IPS-20b (cell line): Measurements from ENCODE around the gene L1CAM.

ENCODE experiments used
- H3K27ac ChIP-seq: one replicate; pipeline ENCODE4 v1.5.1; 2013; ENCODE audit warnings: low read length
- H3K27me3 ChIP-seq: 2 replicates; pipeline ENCODE4 v1.6.1; 2013; ENCODE audit warnings: mild to moderate bottlenecking, low read length, inconsistent platforms; ENCODE audit not compliant: insufficient read depth
- H3K36me3 ChIP-seq: 2 replicates; pipeline ENCODE4 v1.6.1; 2013; ENCODE audit warnings: low read depth, mild to moderate bottlenecking, inconsistent platforms, low read length, moderate library complexity; ENCODE audit not compliant: insufficient read depth
- H3K4me1 ChIP-seq: 2 replicates; pipeline ENCODE4 v1.6.1; 2013; ENCODE audit warnings: mild to moderate bottlenecking, control low read depth, inconsistent platforms, low read length, moderate library complexity; ENCODE audit not compliant: insufficient read depth
- H3K4me3 ChIP-seq: 2 replicates; pipeline ENCODE4 v1.5.1; 2013; ENCODE audit warnings: mild to moderate bottlenecking, low read length, inconsistent platforms
- H3K9ac ChIP-seq: 2 replicates; pipeline ENCODE4 v1.6.1; 2013; ENCODE audit warnings: low read depth, mild to moderate bottlenecking, inconsistent platforms, low read length, moderate library complexity
- H3K9me3 ChIP-seq: 2 replicates; pipeline ENCODE4 v1.6.1; 2013; ENCODE audit warnings: mild to moderate bottlenecking, low read depth, low read length, inconsistent platforms; ENCODE audit not compliant: insufficient read depth

L1CAM gene

GRCh38 chrX:153908219-153908860, 22.4 kb upstream of the L1CAM start:
- Histone ChIP-seq H3K27ac (no peak overlapping the region), H3K9ac (no peak overlapping the region), H3K4me1 (no peaks in the 10 kb centered on the region), H3K9me3 (no peaks in the 10 kb centered on the region), H3K27me3 (no peaks in the 10 kb centered on the region), H3K4me3 (no peak overlapping the region), H3K36me3 (no peaks in the 10 kb centered on the region)

DNA sequence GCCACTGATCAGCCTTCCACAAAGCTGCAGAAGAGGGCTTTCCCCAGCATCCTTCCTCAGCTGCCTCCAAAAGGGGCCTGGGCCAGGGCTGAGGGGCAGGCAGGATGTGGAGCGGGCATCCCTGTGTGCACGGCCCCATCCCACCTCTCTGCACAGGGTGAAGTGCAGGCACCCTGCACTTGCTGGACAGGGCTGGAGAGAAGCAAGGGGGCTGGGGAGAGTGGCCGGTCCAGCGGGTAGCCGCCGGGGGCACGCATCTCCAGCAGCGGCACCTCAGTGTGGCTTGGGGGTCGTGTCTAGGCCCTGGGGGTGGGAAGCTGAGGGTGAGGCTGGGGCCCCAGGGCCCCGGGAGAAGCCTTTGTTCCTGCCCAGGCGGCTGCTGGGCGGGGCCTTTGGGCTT, 21.5 kb upstream of the L1CAM start:
- H3K4me1 ChIP-seq = no peaks in the 10 kb centered on the region
- no peaks in the 10 kb centered on the region for H3K9me3 ChIP-seq
- H3K36me3 ChIP-seq = no peaks in the 10 kb centered on the region
- H3K27ac ChIP-seq = no peak overlapping the region
- no peaks in the 10 kb centered on the region for H3K27me3 ChIP-seq
- H3K4me3 ChIP-seq = no peak overlapping the region
- H3K9ac ChIP-seq = no peak overlapping the region

DNA sequence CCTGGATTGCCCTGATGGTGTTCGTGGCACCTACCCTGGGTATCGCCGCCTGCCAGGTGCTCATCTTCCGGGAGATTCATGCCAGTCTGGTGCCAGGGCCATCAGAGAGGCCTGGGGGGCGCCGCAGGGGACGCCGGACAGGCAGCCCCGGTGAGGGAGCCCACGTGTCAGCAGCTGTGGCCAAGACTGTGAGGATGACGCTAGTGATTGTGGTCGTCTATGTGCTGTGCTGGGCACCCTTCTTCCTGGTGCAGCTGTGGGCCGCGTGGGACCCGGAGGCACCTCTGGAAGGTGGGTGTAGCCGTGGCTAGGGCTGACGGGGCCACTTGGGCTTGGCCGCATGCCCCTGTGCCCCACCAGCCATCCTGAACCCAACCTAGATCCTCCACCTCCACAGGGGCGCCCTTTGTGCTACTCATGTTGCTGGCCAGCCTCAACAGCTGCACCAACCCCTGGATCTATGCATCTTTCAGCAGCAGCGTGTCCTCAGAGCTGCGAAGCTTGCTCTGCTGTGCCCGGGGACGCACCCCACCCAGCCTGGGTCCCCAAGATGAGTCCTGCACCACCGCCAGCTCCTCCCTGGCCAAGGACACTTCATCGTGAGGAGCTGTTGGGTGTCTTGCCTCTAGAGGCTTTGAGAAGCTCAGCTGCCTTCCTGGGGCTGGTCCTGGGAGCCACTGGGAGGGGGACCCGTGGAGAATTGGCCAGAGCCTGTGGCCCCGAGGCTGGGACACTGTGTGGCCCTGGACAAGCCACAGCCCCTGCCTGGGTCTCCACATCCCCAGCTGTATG, 20.3 kb upstream of the L1CAM start:
- Histone ChIP-seq H3K9me3 (no peaks in the 10 kb centered on the region), H3K27me3 (no peaks in the 10 kb centered on the region), H3K36me3 (no peaks in the 10 kb centered on the region), H3K4me1 (no peaks in the 10 kb centered on the region; the same call in 1 of the 2 replicates), H3K9ac (no peak overlapping the region), H3K27ac (no peak overlapping the region), H3K4me3 (no peak overlapping the region)

DNA sequence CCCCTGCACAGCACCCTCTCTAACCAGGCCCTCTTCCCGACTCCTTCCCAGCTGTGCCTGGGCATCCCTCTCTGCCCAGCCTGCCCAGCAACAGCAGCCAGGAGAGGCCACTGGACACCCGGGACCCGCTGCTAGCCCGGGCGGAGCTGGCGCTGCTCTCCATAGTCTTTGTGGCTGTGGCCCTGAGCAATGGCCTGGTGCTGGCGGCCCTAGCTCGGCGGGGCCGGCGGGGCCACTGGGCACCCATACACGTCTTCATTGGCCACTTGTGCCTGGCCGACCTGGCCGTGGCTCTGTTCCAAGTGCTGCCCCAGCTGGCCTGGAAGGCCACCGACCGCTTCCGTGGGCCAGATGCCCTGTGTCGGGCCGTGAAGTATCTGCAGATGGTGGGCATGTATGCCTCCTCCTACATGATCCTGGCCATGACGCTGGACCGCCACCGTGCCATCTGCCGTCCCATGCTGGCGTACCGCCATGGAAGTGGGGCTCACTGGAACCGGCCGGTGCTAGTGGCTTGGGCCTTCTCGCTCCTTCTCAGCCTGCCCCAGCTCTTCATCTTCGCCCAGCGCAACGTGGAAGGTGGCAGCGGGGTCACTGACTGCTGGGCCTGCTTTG, 19.6 kb upstream of the L1CAM start:
- H3K4me3 ChIP-seq = no peak overlapping the region

GRCh38 chrX:153903991-153904957, 18.3 kb upstream of the L1CAM start, which contains the start of gene AVPR2:
Gene AVPR2 (plus strand): TSS chrX:153904673. CDS start chrX:153905146, 473 bp downstream.
- no peak within 1 kb of the TSS for H3K9ac ChIP-seq
- H3K36me3 ChIP-seq = no peaks in the 10 kb centered on the region
- H3K4me1 ChIP-seq = no peaks in the 10 kb centered on the region; the same call in 1 of the 2 replicates
- H3K27ac ChIP-seq = no peak within 1 kb of the TSS
- H3K4me3 ChIP-seq = no peak within 1 kb of the TSS
- H3K9me3 ChIP-seq = no peaks in the 10 kb centered on the region
- H3K27me3 ChIP-seq = no peaks in the 10 kb centered on the region

More for the DNA sequence above, 19.6 kb upstream of the L1CAM start:
- Histone ChIP-seq H3K4me1 (no peaks in the 10 kb centered on the region; the same call in 1 of the 2 replicates), H3K36me3 (no peaks in the 10 kb centered on the region), H3K9me3 (no peaks in the 10 kb centered on the region), H3K27ac (no peak overlapping the region), H3K9ac (no peak overlapping the region), H3K27me3 (no peaks in the 10 kb centered on the region)

- Histone ChIP-seq H3K9me3 (no peaks in the 10 kb centered on the region), H3K4me3 (no peak overlapping the region), H3K9ac (no peak overlapping the region), H3K36me3 (no peaks in the 10 kb centered on the region), H3K27ac (no peak overlapping the region), H3K4me1 (no peaks in the 10 kb centered on the region; the same call in 1 of the 2 replicates), H3K27me3 (no peaks in the 10 kb centered on the region)
These were observed 17.4 kb upstream of the L1CAM start for GRCh38 chrX:153903238-153903980.

- Histone ChIP-seq H3K9ac (no peak overlapping the region), H3K27ac (no peak overlapping the region)
These were observed 16.4 kb upstream of the L1CAM start for GRCh38 chrX:153902385-153902784.

DNA sequence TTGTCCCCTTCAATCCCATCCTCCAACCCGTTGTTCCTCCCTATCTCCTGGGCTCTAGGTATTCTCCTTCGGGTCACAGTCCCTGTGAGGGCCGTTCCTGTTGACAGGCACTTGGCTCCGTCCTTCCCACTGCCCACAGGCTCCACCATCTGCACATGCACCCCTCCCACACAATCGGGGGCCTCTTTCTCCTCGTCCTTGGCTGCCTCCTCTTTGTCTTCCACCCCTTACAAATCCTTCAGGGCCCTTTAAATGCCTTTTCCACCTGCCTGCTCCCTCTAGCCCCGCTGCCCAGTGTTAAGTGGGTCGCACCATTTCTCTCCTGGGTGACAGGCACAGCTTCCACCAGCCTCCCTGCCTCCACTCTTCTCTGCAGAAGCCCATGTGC, 15.8 kb upstream of the L1CAM start:
- Histone ChIP-seq H3K4me3 (no peak overlapping the region), H3K9me3 (no peaks in the 10 kb centered on the region), H3K27me3 (no peaks in the 10 kb centered on the region), H3K27ac (no peak overlapping the region), H3K9ac (no peak overlapping the region), H3K36me3 (no peaks in the 10 kb centered on the region), H3K4me1 (no peaks in the 10 kb centered on the region; the same call in 1 of the 2 replicates)

More at GRCh38 chrX:153902385-153902784, 16.4 kb upstream of the L1CAM start:
- Histone ChIP-seq H3K36me3 (no peaks in the 10 kb centered on the region), H3K9me3 (no peaks in the 10 kb centered on the region), H3K4me3 (no peak overlapping the region), H3K4me1 (no peaks in the 10 kb centered on the region; the same call in 1 of the 2 replicates), H3K27me3 (no peaks in the 10 kb centered on the region)

DNA sequence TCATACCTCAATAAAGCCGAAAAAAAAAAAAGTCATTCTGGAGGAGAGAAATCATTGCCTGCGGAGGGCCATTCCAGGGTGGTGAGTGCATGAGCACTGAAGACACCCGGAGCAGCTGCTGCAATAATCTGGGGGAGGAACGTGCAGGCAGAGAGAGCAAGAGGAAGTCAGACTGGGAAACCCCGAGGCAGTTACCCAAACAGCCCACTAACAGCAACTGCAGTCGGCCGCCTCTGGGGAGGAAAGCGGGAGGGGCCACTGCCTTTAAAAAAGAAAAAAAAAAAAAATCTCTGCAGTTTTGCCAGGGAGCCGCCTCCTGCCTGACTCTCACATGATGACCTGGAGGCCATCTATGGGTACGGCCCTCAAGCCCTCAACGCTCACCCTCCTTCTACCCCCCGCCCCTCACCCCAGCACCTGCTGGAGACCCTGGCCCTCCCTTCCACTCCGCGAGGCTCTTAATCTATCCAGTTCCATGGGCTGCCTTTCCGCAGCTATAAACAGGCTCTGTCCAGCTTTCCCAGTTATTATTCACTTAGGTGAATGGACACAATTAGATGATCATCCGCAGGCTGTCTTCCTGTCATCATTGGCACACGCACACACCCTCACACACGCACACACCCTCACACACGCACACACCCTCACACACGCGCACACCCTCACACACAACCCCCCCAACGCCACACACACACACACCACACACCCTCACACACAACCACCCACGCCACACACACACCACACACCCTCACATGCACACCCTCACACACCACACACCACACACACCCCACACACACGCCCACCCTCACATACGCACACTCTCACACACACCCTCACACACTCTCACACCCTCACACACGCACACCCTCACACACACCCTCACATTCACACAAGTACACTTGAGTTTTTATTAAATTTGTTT, 15.1 kb upstream of the L1CAM start:
- no peak overlapping the region for H3K4me3 ChIP-seq
- H3K36me3 ChIP-seq = no peaks in the 10 kb centered on the region
- no peak overlapping the region for H3K27ac ChIP-seq
- H3K4me1 ChIP-seq = no peaks in the 10 kb centered on the region; the same call in 1 of the 2 replicates
- H3K27me3 ChIP-seq = no peaks in the 10 kb centered on the region
- H3K9me3 ChIP-seq = no peaks in the 10 kb centered on the region
- no peak overlapping the region for H3K9ac ChIP-seq

DNA sequence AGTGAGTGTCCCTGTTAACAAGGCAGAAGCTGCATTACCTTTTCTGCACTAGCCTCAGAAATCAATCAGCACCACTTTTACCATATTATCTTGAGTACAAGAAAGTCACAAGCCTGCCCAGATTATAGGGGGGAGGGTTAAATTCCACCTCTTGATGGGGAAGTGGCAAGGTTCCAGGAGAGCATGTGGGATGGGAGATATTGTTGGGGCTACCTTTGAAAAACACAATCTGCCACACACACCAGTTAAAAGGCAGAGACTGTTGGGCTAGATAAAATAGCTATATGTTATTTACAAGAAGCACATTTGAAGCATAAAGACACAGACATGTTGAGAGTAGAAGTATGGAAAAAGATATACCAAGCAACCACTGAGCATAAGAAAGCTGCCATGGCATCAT, 11.9 kb upstream of the L1CAM start:
- H3K9me3 ChIP-seq = no peaks in the 10 kb centered on the region

More for the DNA sequence above, 11.9 kb upstream of the L1CAM start:
- no peaks in the 10 kb centered on the region for H3K36me3 ChIP-seq
- H3K4me3 ChIP-seq = no peak overlapping the region
- no peak overlapping the region for H3K27ac ChIP-seq
- H3K27me3 ChIP-seq = no peaks in the 10 kb centered on the region
- no peaks in the 10 kb centered on the region; the same call in 1 of the 2 replicates for H3K4me1 ChIP-seq
- no peak overlapping the region for H3K9ac ChIP-seq
